Common myeloid progenitor, CD34-positive (primary cell): Measurements from ENCODE around the gene RPP30.

Experiments
- CTCF ChIA-PET: fragments of 350-600 bp; sonication (Branson Sonifier 250); formaldehyde crosslinking; loops from one replicate; lab custom pipeline; 2021; ENCODE audit warnings: antibody characterized with exemption; lab: Charles Lee
- POLR2A ChIA-PET: fragments of 350-600 bp; sonication (Branson Sonifier 250); formaldehyde crosslinking; loops from one replicate; lab custom pipeline; 2021; ENCODE audit warnings: antibody characterized with exemption; lab: Charles Lee
- DNase-seq, 3 donors: peaks; one replicate each; pipeline versions ENCODE4 v3.0.0 to v3.0.0-alpha.2; 2013
- H3K27ac ChIP-seq, 2 experiments: 1 replicate in 1 of 2; 2 replicates in 1 of 2; pipeline ENCODE4 v1.7.0; 2013; ENCODE audit warnings: inconsistent platforms in 2 of 2, low read length in 2 of 2, mild to moderate bottlenecking in 2 of 2, low read depth in 1 of 2, moderate library complexity in 1 of 2; ENCODE audit not compliant: severe bottlenecking in 2 of 2, insufficient read depth in 1 of 2, poor library complexity in 1 of 2
- H3K27me3 ChIP-seq, 5 experiments: replicated peaks in 2 of 5; 1 replicate in 3 of 5; 2 replicates in 2 of 5; pipeline versions ENCODE4 v1.6.1 to v1.7.0; 2013; ENCODE audit warnings: low read length in 4 of 5, mild to moderate bottlenecking in 2 of 5, moderate library complexity in 2 of 5, inconsistent platforms in 1 of 5; ENCODE audit not compliant: insufficient read depth in 5 of 5, control insufficient read depth in 4 of 5
- H3K36me3 ChIP-seq, 4 experiments: 1 replicate in 2 of 4; 2 replicates in 2 of 4; pipeline versions ENCODE4 v1.6.1 to v1.7.0; 2013; ENCODE audit warnings: low read length in 3 of 4, control low read depth in 1 of 4, mild to moderate bottlenecking in 1 of 4; ENCODE audit not compliant: control insufficient read depth in 4 of 4, insufficient read depth in 4 of 4
- H3K4me1 ChIP-seq, 4 experiments: 1 replicate in 3 of 4; 2 replicates in 1 of 4; pipeline versions ENCODE4 v1.6.1 to v1.7.1; 2013; ENCODE audit warnings: low read length in 3 of 4, mild to moderate bottlenecking in 3 of 4, control low read depth in 1 of 4, inconsistent platforms in 1 of 4, moderate library complexity in 1 of 4; ENCODE audit not compliant: control insufficient read depth in 4 of 4, insufficient read depth in 4 of 4; ENCODE audit errors: control extremely low read depth in 1 of 4
- H3K4me3 ChIP-seq, 7 experiments: 1 replicate in 4 of 7; 2 replicates in 3 of 7; pipeline versions ENCODE4 v1.5.1 to v1.7.0; 2013; ENCODE audit warnings: mild to moderate bottlenecking in 7 of 7, low read length in 6 of 7, moderate library complexity in 6 of 7, inconsistent platforms in 2 of 7, low read depth in 2 of 7, control low read depth in 1 of 7; ENCODE audit not compliant: insufficient read depth in 4 of 7, control insufficient read depth in 1 of 7; ENCODE audit errors: extremely low read depth in 1 of 7
- H3K9me3 ChIP-seq, 5 experiments: 1 replicate in 4 of 5; 2 replicates in 1 of 5; pipeline versions ENCODE4 v1.6.1 to v1.7.1; 2013; ENCODE audit warnings: low read length in 4 of 5, mild to moderate bottlenecking in 2 of 5, inconsistent platforms in 1 of 5, low read depth in 1 of 5, moderate library complexity in 1 of 5; ENCODE audit not compliant: control insufficient read depth in 4 of 5, insufficient read depth in 2 of 5; ENCODE audit errors: control extremely low read depth in 1 of 5
- WGBS: methylation state at CpG from one replicate; pipeline ENCODE4 v1.1.5; 2013; ENCODE audit not compliant: insufficient coverage; 5-methylcytosine and 5-hydroxymethylcytosine counted together

RPP30 gene

DNA sequence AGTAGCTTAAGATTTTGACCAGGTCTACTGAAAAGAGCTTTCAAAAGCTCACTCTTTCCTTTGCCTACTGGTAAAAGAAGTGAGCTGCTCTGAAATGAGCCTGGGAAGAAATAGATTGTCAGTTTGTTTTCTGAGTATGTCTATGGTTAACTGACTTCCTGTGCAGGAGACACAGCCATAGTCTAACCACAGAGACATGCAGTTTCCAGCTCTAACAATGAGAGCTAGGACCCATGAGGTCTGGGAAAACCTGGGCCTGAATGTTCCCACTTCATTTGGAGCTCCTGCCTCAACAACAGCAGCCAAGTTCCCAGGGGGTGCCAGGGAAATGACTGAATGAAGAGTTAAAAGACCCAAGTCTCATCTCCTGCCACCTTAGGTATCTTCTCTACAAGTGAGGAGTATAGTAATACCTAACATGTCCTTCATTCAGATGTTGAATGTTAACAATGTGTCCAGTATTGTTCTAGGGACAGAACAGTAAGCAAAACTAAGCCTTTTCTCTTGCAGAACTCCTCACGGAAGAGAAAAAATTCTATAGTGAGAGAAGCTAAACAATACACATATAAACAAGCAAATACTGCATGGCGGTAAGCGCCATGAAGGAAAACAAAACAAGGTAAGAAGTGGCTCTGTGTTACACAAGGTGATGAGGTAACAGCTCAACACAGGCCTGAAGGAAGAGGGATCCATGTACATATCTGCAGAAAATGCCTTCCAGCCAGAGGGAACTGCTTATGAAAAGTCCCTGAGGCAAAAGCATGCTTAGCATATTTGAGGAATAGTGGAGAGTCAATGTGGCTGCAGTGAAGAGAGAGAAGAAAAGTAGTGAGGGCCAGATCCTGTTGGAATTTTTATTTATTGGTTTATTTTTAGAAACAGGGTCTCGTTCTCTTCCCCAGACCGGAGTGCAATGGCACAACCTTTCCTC lies 75.5 kb downstream of the RPP30 start:
- H3K9me3 ChIP-seq: no peaks in the 10 kb centered on the region
- peak in 2 of 3 donors; percentile 18 to 55 for DNase-seq
- no peaks in the 10 kb centered on the region for H3K27me3 ChIP-seq
- POLR2A ChIA-PET: no interaction called here
- peak overlapping the region in 1 of 7 experiments; percentile 28 for H3K4me3 ChIP-seq
- H3K27ac ChIP-seq: no peak overlapping the region
- no peaks in the 10 kb centered on the region for H3K36me3 ChIP-seq
- CTCF ChIA-PET: interaction anchor here (0.6 to 1.4 kb wide), 4 partner anchors 11 to 108 kb away, joined by 3 to 5 read pairs (median 3); no protein-coding TSS in a partner anchor
- peaks cover 0 to 16% (median 11%) of the 10 kb centered on the region in 4 experiments for H3K4me1 ChIP-seq
- WGBS: 100% methylated on average over 2 of the region's 5 CpGs
